GM10266 (cell line): Measurements from ENCODE around the gene TRIP13.

Experiments used
- DNase-seq: peaks from one replicate; pipeline ENCODE4 v3.0.0; 2012; ENCODE audit errors: extremely low spot score
- TF ChIP-seq, protein P1 (sequence below): IDR thresholded peaks from 2 replicates; pipeline ENCODE4 v1.5.1; 2012; ENCODE audit warnings: mild to moderate bottlenecking, low read depth; ENCODE audit not compliant: control insufficient read depth, insufficient read depth; ENCODE audit errors: missing control alignments

The TRIP13 gene

GRCh38 chr5:958701-959571 lies 66.3 kb downstream of the TRIP13 start:
- no peak for DNase-seq
- TF ChIP-seq, protein P1, sequence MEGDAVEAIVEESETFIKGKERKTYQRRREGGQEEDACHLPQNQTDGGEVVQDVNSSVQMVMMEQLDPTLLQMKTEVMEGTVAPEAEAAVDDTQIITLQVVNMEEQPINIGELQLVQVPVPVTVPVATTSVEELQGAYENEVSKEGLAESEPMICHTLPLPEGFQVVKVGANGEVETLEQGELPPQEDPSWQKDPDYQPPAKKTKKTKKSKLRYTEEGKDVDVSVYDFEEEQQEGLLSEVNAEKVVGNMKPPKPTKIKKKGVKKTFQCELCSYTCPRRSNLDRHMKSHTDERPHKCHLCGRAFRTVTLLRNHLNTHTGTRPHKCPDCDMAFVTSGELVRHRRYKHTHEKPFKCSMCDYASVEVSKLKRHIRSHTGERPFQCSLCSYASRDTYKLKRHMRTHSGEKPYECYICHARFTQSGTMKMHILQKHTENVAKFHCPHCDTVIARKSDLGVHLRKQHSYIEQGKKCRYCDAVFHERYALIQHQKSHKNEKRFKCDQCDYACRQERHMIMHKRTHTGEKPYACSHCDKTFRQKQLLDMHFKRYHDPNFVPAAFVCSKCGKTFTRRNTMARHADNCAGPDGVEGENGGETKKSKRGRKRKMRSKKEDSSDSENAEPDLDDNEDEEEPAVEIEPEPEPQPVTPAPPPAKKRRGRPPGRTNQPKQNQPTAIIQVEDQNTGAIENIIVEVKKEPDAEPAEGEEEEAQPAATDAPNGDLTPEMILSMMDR = no peak

- TF ChIP-seq, protein P1 = no peak
These were observed 67.2 kb downstream of the TRIP13 start for GRCh38 chr5:959581-960531.

GRCh38 chr5:960551-960950 lies 67.9 kb downstream of the TRIP13 start:
- TF ChIP-seq, protein P1 = no peak
- no peak for DNase-seq

More at GRCh38 chr5:959581-960531, 67.2 kb downstream of the TRIP13 start:
- no peak for DNase-seq

GRCh38 chr5:961002-961710 lies 68.5 kb downstream of the TRIP13 start:
- TF ChIP-seq, protein P1 = no peak

DNA sequence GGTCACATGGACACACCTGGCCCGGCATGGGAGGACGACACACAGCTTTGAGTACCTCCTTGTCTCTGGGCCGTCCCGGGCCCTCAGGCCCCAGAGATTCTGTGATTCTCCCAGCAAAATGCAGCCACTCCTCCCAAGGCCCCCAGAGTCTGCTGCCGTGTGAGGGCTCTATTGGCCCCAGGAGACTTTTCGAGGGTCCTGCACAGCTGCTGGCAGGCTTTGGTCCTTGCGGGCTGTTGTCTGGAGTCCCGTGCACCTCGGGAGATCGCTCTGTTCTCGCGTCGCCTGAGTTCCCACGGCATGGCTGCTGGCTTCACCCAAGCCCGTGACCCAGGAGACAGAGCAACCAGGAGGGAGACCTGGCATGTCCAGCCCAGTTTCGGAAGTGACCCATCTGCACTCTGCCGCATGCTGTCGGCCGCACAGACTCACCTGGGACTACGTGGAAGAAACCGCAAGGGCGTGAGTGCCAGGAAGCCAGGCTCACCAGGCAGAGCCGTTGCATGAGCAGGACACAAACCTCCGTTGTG lies 69.1 kb downstream of the TRIP13 start:
- TF ChIP-seq, protein P1 = no peak
- DNase-seq = no peak

More at GRCh38 chr5:961002-961710, 68.5 kb downstream of the TRIP13 start:
- DNase-seq = no peak

GRCh38 chr5:962386-962785 lies 69.7 kb downstream of the TRIP13 start:
- no peak for DNase-seq
- TF ChIP-seq, protein P1 = no peak
